HEK293T (cell line): ENCODE data around the gene NKIRAS2.

Experiments
- ARNT ChIP-seq: fragments of 450-650 bp; IDR thresholded peaks from 2 replicates; pipeline ENCODE4 v1.6.1; 2017; ENCODE audit warnings: mild to moderate bottlenecking
- BHLHE40 ChIP-seq: fragments of 450-650 bp; IDR thresholded peaks from 2 replicates; pipeline ENCODE4 v1.6.1; 2016; ENCODE audit warnings: mild to moderate bottlenecking, moderate library complexity, borderline replicate concordance
- CTBP1 ChIP-seq: fragments of 450-650 bp; IDR thresholded peaks from 2 replicates; pipeline ENCODE4 v1.6.1; 2016; ENCODE audit warnings: borderline replicate concordance
- ELF4 ChIP-seq: fragments of 450-650 bp; IDR thresholded peaks from 2 replicates; pipeline ENCODE4 v1.6.1; 2017; ENCODE audit warnings: antibody characterized with exemption
- FOXM1 ChIP-seq: fragments of 450-650 bp; IDR thresholded peaks from 2 replicates; pipeline ENCODE4 v1.6.1; 2017; ENCODE audit warnings: mild to moderate bottlenecking, borderline replicate concordance
- L3MBTL2 ChIP-seq: fragments of 450-650 bp; conservative IDR thresholded peaks from 2 replicates; pipeline ENCODE4 v1.6.1; 2016; ENCODE audit warnings: mild to moderate bottlenecking
- LEF1 ChIP-seq: fragments of 450-650 bp; IDR thresholded peaks from 2 replicates; pipeline ENCODE4 v1.6.1; 2017; ENCODE audit warnings: mild to moderate bottlenecking, borderline replicate concordance
- SP1 ChIP-seq: fragments of 450-650 bp; IDR thresholded peaks from 2 replicates; pipeline ENCODE4 v1.6.1; 2017
- SUZ12 ChIP-seq: fragments of 450-650 bp; IDR thresholded peaks from 2 replicates; pipeline ENCODE4 v1.6.1; 2016; ENCODE audit warnings: mild to moderate bottlenecking
- TARDBP ChIP-seq: fragments of 450-650 bp; IDR thresholded peaks from 2 replicates; pipeline ENCODE4 v1.6.1; 2016

GRCh38 chr17:42051645-42052044, 31.8 kb downstream of the NKIRAS2 start:
- TF ChIP-seq BHLHE40 (no peak), FOXM1 (no peak), TARDBP (no peak), ELF4 (no peak), ARNT (no peak), LEF1 (no peak), SP1 (no peak), CTBP1 (no peak), SUZ12 (no peak), L3MBTL2 (no peak)
